ENCODE results near the gene WWOX. TPM values are rescaled to one million over a fixed set of nuclear protein-coding genes. Genes with fewer than 3 reads are reported as not detected.

WWOX gene
- total and polyA plus RNA-seq, 2 of the 13 experiments (the other 11 are each of a cell fraction or from before 2014, with no cell fraction given): 9.1 to 37.4 TPM

DNA sequence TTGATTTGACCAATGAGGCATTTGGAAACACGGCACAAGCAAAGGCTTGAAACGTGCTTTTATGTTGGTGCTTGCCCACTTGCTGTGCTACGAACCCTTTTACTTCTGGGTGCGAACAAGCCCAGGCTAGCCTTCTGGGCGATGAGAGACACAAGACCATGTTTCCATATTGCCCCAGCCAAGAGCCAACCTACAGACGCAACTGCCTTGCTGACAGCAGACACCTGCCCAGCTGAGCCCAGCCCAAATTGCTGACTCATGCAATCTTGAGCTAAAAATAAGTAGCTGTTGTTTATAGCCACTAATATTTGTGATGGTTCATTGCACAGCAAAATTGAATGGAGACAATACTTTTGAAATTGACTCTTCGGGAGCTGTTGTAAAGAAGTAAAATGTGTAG, 464.5 kb downstream of the WWOX start:
- 94% methylated on average over 7 of the region's 7 CpGs for WGBS (ENCODE audit: low lambda C conversion rate)
- H3K27me3 ChIP-seq (ENCODE audit: control insufficient read depth in 1 of 2, insufficient read depth in 2 of 2, low read length in 2 of 2): no peaks in the 10 kb centered on the region
- ATAC-seq: no peak
- no peaks in the 10 kb centered on the region for H3K36me3 ChIP-seq (replicated peaks in 1 of 2; ENCODE audit: control insufficient read depth in 1 of 2, insufficient read depth in 2 of 2, low read length in 2 of 2)
- FAIRE-seq: no peak
- no TSS peak for BruUV-seq (replicated peaks)
- no peak overlapping the region for H3K4me2 ChIP-seq (ENCODE audit: low read depth, low read length)
- POLR2A ChIA-PET: no interaction called here
- H3K79me2 ChIP-seq (ENCODE audit: insufficient read depth, low read length): no peaks in the 10 kb centered on the region
- DNase-seq (ENCODE audit: low spot score): no peak
- intact Hi-C loops (cut with micrococcal nuclease; ENCODE audit: unreplicated experiment) (no loop called here), in situ Hi-C loops (cut with HindIII; ENCODE audit: extremely low pct_ligation_motif_present, low pct_unique_long_range_greater_than_20kb) (no loop called here)
- H3K9me3 ChIP-seq (ENCODE audit: low read length): no peaks in the 10 kb centered on the region
- H3K27ac ChIP-seq (ENCODE audit: extremely low read length, insufficient read depth, low read length): no peak overlapping the region
- no peak overlapping the region for H3K4me3 ChIP-seq (replicated peaks in 1 of 3; ENCODE audit: insufficient read depth in 1 of 3, low read depth in 2 of 3, low read length in 3 of 3)
- H3K4me1 ChIP-seq (ENCODE audit: insufficient read depth, low read length): no peaks in the 10 kb centered on the region
- no peak overlapping the region for H3K9ac ChIP-seq (ENCODE audit: insufficient read depth, low read depth, low read length)
- TF ChIP-seq ZNF431 (CRISPR knock-in tag; IDR thresholded peaks at IDR 0.05; ENCODE audit: borderline replicate concordance, low read depth) (no peak), KDM6A (CRISPR knock-in tag; IDR thresholded peaks at IDR 0.05; ENCODE audit: low read depth) (no peak), ZNF33B (CRISPR knock-in tag; IDR thresholded peaks at IDR 0.05) (no peak), ADNP (CRISPR knock-in tag; IDR thresholded peaks at IDR 0.05) (no peak), ZNF75D (CRISPR knock-in tag; IDR thresholded peaks at IDR 0.05; ENCODE audit: borderline replicate concordance) (no peak), ZFP1 (CRISPR knock-in tag; IDR thresholded peaks at IDR 0.05) (no peak), MAFF (IDR thresholded peaks at IDR 0.05; ENCODE audit: low read depth, low read length) (peak; percentile 99), MAFK (conservative IDR thresholded peaks at IDR 0.05 in 1 of 2, IDR thresholded peaks at IDR 0.05 in 1 of 2; ENCODE audit: low read length in 2 of 2) (peak; percentile 98 to 99), ZNF709 (CRISPR knock-in tag; IDR thresholded peaks at IDR 0.05) (no peak), GTF2F1 (IDR thresholded peaks at IDR 0.05; ENCODE audit: low read length) (no peak), ZNF329 (CRISPR knock-in tag; IDR thresholded peaks at IDR 0.05; ENCODE audit: low read depth) (no peak), NFE2L2 (IDR thresholded peaks at IDR 0.05; ENCODE audit: low read length) (peak; percentile 81), KDM2A (CRISPR knock-in tag; IDR thresholded peaks at IDR 0.05; ENCODE audit: borderline replicate concordance, low read depth) (no peak), ZNF724P (CRISPR knock-in tag; IDR thresholded peaks at IDR 0.05; ENCODE audit: borderline replicate concordance) (no peak), SP1 (IDR thresholded peaks at IDR 0.05) (no peak), SP1 (CRISPR knock-in tag; IDR thresholded peaks at IDR 0.05) (no peak), ZNF451 (CRISPR knock-in tag; IDR thresholded peaks at IDR 0.05) (no peak)
- TF ChIP-seq, protein P1, sequence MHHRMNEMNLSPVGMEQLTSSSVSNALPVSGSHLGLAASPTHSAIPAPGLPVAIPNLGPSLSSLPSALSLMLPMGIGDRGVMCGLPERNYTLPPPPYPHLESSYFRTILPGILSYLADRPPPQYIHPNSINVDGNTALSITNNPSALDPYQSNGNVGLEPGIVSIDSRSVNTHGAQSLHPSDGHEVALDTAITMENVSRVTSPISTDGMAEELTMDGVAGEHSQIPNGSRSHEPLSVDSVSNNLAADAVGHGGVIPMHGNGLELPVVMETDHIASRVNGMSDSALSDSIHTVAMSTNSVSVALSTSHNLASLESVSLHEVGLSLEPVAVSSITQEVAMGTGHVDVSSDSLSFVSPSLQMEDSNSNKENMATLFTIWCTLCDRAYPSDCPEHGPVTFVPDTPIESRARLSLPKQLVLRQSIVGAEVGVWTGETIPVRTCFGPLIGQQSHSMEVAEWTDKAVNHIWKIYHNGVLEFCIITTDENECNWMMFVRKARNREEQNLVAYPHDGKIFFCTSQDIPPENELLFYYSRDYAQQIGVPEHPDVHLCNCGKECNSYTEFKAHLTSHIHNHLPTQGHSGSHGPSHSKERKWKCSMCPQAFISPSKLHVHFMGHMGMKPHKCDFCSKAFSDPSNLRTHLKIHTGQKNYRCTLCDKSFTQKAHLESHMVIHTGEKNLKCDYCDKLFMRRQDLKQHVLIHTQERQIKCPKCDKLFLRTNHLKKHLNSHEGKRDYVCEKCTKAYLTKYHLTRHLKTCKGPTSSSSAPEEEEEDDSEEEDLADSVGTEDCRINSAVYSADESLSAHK (CRISPR knock-in tag; IDR thresholded peaks at IDR 0.05; ENCODE audit: borderline replicate concordance): no peak
- TF ChIP-seq, protein P2, sequence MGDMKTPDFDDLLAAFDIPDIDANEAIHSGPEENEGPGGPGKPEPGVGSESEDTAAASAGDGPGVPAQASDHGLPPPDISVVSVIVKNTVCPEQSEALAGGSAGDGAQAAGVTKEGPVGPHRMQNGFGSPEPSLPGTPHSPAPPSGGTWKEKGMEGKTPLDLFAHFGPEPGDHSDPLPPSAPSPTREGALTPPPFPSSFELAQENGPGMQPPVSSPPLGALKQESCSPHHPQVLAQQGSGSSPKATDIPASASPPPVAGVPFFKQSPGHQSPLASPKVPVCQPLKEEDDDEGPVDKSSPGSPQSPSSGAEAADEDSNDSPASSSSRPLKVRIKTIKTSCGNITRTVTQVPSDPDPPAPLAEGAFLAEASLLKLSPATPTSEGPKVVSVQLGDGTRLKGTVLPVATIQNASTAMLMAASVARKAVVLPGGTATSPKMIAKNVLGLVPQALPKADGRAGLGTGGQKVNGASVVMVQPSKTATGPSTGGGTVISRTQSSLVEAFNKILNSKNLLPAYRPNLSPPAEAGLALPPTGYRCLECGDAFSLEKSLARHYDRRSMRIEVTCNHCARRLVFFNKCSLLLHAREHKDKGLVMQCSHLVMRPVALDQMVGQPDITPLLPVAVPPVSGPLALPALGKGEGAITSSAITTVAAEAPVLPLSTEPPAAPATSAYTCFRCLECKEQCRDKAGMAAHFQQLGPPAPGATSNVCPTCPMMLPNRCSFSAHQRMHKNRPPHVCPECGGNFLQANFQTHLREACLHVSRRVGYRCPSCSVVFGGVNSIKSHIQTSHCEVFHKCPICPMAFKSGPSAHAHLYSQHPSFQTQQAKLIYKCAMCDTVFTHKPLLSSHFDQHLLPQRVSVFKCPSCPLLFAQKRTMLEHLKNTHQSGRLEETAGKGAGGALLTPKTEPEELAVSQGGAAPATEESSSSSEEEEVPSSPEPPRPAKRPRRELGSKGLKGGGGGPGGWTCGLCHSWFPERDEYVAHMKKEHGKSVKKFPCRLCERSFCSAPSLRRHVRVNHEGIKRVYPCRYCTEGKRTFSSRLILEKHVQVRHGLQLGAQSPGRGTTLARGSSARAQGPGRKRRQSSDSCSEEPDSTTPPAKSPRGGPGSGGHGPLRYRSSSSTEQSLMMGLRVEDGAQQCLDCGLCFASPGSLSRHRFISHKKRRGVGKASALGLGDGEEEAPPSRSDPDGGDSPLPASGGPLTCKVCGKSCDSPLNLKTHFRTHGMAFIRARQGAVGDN (CRISPR knock-in tag; IDR thresholded peaks at IDR 0.05): no peak
- TF ChIP-seq, protein P3, sequence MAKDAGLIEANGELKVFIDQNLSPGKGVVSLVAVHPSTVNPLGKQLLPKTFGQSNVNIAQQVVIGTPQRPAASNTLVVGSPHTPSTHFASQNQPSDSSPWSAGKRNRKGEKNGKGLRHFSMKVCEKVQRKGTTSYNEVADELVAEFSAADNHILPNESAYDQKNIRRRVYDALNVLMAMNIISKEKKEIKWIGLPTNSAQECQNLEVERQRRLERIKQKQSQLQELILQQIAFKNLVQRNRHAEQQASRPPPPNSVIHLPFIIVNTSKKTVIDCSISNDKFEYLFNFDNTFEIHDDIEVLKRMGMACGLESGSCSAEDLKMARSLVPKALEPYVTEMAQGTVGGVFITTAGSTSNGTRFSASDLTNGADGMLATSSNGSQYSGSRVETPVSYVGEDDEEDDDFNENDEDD (CRISPR knock-in tag; IDR thresholded peaks at IDR 0.05; ENCODE audit: borderline replicate concordance): no peak
- CTCF ChIA-PET (ENCODE audit: low intra/inter-chr PET ratio, low total read pairs): no interaction called here
- no peaks in the 10 kb centered on the region for H4K20me1 ChIP-seq (ENCODE audit: insufficient read depth, low read length)
- no peak overlapping the region for H2AFZ ChIP-seq (ENCODE audit: low read length)
